Measurements from ENCODE around the gene PHLDB3.

DNA sequence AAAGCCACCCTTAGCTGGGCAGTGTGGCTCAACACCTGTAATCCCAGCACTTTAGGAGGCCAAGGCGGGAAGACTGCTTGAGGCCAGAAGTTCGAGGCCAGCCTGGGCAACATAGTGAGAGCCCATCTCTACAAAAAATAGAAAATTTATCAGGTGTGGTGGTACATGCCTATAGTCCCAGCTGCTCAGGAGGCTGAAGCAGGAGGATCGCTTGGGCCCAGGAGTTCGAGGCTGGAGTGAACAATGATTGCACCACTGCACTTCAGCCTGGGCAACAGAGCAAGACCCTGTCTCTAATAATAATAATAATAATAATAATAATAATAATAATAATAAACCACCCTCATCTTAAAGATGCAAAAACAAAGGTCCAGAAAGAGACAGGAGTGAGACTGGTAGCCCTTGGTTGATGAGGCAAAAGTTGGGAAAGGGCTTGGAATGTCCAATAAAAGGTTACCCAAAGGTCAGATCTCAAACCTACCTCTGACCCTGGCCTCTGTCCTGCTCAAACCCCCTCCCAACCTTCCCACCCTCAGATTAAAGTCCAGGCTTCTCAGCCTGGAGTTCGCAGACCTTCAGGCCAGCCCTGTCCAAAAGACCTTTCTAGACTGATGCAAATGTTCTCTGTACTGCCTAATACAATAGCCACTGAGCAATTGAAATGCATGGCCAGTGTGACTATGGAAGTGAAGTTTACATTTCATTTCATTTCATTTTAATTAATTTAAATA is 37.5 kb upstream of the PHLDB3 start:
- TF ChIP-seq EZH2 (IDR thresholded peaks at IDR 0.05): no peak
- no peak for TF ChIP-seq POLR2AphosphoS5 (IDR thresholded peaks at IDR 0.05; ENCODE audit: borderline replicate concordance, low read depth, low read length)
- TF ChIP-seq FOXP2 (optimal IDR thresholded peaks at IDR 0.05; ENCODE audit: control extremely low read depth, extremely low read length, insufficient read depth): no peak

Data from SK-N-MC (cell line).